Urothelium cell line (cell line): ENCODE measurements around the gene LRRC14B.
A peak's percentile ranks its signal among the peaks of the same experiment; 100 is the strongest.
"Not testable (repeated sequence)": the region's sequence is repeated elsewhere in the genome, so short reads cannot be mapped to it uniquely, and the experiment has no call there.

ENCODE experiments used
- DNase-seq: peaks from one replicate; pipeline ENCODE4 v3.0.0; 2011; ENCODE audit warnings: low spot score, mixed read lengths
- FAIRE-seq: peaks from 2 replicates; lab custom pipeline; 2011; peaks lifted over from hg19 to GRCh38; lab: Jason Lieb, UNC

LRRC14B gene

DNA sequence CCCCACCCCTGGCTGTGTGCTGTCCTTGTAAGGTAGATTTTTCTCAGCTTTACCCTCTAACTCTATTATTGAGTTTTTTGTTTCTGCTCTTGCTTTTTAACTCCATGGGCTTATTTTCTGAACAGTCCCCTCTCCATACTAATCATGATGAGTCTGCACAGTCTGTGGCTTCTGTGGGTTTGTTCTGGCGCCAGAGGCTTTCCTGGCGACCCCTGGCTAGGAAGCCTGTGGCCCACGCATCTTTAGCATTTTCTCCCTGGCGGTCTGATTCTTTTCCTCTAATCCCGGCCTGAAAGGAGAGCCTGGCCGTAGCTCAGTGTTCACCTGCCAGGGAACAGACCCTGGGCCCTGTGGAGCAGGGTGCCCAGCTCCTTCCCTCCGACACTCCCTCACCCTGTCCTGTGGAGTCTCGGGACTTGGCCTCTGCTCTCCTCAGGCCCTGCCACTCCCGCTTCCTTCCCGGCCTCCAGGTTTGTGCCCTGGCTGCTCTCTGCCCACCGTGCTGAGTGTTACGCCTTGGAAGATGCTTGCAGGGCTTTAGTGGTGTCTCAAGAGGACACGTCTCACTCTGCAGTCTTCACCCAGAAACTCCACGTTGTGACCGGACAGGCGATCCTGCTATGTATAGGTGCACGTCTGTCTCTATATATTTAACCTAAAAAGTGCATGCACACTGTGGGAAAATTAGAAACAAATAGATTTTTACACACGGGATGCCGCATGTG, 31.7 kb upstream of the LRRC14B start:
- DNase-seq (no peak), FAIRE-seq (no peak)

DNA sequence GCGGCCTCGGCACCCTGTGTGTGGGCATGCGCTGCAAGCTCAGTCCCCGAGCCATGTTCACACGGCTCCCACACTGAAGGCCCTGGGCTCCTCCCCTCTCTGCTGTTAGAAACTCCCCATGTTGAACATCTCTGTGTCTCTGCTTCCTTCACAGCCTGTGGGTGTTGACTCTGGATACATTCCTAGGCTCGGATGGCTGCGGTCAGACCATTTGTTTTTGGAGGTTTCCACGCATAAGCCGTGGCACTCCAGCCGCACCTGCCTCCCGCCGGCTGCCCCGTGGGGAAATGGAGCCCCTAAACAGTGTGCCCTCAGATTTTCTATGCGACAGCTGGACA, 31.2 kb upstream of the LRRC14B start:
- FAIRE-seq: no peak
- DNase-seq: no peak

DNA sequence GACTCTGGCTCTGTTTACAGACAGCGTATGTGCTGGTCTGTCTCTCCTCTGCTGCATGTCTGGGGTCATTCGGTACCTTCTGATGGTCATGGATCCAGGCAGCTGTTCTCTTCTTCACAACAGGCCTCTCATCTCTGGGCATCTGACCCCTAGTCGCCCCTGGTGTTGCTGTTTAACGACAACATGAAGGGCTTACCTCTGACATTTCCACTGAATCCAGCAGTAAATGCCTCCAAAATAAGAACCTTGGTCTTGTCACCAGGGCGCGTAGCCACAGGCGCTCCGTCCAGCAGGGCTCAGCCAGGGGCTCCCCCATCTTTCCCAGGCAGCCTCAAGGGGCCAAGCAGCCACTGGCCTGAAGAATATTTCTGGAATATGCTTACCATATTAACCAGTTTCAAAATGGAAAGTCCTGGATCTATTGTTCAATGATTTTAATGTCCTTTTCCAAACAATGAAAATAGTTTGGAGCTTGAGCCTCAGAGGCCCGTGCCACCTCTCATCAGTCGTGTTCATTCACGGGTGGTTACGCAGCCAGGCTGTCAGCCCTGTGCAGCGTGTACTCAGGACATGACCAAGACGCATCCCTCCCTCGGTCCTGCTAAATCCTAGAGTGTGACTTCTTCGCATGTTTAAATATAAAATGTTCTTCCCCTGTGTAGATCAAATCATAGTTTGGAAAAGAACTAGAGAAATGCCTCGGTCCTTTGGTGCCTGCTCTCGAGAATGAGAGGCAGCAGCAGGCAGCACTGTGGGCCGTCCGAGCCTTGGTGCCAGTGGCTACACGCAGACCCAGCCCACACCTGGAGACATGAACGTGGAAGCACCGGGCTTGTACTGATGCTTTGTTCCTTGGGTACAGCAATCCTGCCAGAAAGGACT, 30.1 kb upstream of the LRRC14B start:
- DNase-seq: no peak
- no peak for FAIRE-seq

DNA sequence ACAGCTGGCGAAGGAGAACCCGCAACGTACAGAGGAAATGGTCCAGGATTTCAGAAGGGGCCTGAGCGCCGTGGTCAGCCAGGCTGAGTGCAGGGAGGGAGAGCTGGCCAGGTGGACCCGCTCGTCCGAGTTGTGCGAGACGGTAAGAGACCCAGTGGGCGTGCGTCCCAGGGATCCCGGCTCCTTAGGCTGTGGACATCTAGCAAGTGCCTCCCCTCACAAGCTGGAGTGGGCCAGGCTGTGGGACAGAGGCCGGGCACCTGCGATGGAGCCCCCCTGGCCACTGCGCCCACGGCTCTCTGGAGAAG, 29.5 kb upstream of the LRRC14B start:
- DNase-seq: no peak
- FAIRE-seq: no peak

GRCh38 chr5:162190-162564, 29.1 kb upstream of the LRRC14B start:
- FAIRE-seq: no peak
- DNase-seq: no peak

GRCh38 chr5:162565-163337, 28.5 kb upstream of the LRRC14B start:
- no peak for FAIRE-seq
- DNase-seq: no peak

GRCh38 chr5:163338-163620, 28.0 kb upstream of the LRRC14B start:
- no peak for FAIRE-seq

GRCh38 chr5:163841-164240, 27.5 kb upstream of the LRRC14B start:
- DNase-seq (no peak), FAIRE-seq (peak; percentile 23)

More at GRCh38 chr5:163338-163620, 28.0 kb upstream of the LRRC14B start:
- no peak for DNase-seq

GRCh38 chr5:164244-164643, 27.1 kb upstream of the LRRC14B start:
- DNase-seq (no peak), FAIRE-seq (peak; percentile 78)

- DNase-seq, FAIRE-seq: not testable (repeated sequence)
Measured at GRCh38 chr5:164783-165182, 26.5 kb upstream of the LRRC14B start.

DNA sequence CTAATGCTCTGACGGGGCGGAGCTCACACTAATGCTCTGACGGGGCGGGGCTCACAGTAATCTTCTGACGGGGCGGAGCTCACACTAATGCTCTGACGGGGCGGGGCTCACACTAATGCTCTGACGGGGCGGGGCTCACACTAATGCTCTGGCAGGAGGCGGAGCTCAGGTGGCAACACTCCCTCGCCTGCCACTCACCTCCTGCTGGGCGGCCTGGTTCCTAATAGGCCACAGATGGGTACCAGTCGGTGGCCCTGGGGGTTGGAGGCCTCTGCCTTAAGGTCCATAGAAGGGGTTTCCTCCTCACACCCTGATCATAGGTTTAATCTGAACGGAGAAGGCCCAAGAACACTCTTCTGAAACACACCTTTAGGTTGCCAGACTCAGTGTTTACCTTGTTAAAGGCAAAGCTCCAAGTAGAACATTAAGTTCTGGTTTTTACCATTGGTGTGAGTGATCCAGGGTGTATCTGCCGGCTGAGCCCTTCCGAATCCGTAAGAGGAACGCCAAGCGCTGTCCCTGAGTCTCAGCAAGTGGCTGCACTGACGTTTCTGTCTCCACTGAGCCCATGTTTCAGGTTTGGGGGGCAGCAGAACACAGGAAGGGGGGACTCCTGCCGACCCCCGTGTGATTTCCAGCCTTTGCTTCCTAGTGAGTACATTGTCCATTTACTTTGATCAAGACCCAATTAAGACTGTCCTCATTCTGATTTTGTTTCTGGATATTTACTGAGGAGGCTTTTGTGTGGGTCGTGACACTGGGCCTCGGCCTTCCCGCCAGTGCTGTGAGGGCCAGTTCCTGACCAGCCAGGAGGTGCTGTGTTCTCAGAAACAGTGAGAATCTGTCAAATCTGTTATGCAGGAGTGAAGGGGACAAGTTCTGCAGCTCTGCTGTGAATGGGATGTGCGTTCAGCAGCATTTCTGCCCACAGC, 24.6 kb upstream of the LRRC14B start:
- DNase-seq (no peak), FAIRE-seq (no peak)

DNA sequence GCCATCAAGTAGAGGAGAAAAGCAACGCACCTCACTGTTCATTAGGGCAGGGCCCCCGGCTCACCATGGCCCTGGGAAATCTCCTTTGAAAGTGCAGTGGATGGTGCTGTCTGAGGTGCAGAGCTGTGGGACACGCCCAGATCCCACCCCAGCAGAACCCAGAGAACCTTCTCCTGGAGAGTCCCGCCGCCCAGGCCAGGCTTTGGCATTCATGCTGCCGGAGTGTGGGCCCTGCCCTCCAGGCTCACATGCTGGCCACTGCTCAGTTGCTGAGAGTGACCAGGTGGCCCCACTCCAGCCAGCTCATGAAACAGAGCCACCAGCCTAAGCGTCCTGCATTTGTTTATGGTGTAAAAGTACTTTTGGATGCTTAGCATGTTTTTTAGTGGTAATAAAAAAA, 23.8 kb upstream of the LRRC14B start:
- DNase-seq (no peak), FAIRE-seq (no peak)

GRCh38 chr5:167982-168660, 23.2 kb upstream of the LRRC14B start:
- DNase-seq (peak; percentile 35), FAIRE-seq (no peak)

DNA sequence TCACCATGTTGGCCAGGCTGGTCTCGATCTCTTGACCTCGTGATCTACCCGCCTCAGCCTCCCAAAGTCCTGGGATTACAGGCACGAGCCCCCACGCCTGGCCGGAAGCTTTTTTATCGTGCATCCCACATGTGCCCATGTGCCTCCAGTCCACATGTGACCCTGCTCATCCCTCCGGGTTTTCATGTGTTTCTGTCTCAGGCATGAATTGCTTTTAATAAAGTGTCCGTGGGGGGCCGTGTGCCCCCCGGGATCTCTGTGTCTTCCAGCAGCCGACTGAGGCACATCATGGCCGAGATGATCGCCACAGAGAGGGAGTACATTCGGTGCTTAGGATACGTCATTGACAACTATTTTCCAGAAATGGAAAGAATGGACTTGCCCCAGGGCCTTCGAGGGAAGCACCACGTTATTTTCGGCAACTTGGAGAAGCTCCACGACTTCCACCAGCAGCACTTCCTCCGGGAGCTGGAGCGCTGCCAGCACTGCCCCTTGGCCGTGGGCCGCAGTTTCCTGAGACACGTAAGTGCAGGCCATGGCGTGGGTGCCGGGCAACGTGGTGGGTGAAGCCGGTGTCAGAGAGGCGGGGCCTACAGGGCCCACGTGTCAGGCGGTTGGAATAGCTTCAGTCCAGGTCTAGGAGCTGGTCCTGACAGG, 22.1 kb upstream of the LRRC14B start:
- DNase-seq (no peak), FAIRE-seq (no peak)

DNA sequence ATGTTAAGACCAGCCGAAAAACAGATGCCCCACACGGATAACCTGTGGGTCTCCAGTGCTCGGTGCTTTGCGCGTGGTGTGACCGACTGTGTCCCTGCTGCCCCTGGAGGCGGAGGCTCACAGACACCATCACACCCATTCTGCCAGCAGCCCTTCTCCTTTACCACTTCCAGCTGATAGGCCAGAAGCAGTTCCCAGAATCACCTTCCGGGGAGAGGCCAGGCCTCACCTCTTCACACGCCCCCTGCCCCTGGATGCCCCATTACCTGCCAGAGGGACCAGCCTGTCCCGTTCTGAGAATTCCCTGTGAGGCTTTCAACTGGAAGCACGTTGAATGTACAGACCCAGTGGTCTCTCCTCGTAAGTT, 21.6 kb upstream of the LRRC14B start:
- DNase-seq (no peak), FAIRE-seq (no peak)

DNA sequence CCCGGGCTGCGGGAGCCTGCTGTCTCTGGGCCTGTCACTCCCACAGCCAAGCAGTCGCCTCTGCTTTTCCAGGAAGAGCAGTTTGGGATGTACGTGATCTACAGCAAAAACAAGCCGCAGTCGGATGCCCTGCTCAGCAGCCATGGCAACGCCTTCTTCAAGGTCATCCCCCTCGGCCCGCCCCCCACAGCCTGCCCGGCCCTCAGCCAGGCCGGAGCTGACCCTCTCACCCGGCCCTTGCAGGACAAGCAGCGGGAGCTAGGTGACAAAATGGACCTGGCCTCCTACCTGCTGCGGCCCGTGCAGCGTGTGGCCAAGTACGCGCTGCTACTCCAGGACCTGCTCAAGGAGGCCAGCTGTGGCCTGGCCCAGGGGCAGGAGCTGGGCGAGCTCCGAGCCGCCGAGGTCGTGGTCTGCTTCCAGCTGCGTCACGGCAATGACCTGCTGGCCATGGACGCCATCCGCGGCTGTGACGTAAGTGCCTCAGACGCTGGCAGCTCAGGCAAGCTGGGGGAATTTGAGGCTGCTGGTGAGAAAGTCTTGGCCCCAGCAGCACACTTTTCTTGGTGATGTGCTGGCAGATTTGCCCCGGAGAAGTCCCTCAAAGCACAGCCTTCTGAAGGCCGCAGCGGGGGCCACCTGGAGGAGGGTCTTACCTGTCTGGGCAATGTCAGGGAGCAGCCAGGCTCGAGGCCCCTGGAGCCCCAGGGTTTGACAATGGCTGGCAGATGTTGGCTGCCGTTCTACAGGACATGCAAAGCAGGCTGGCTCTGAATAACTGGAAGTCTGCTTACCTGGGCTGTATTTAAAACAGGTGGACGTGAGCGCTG, 20.1 kb upstream of the LRRC14B start:
- DNase-seq: no peak
- FAIRE-seq: no peak

- FAIRE-seq (no peak), DNase-seq (no peak)
Measured at GRCh38 chr5:171801-172331, 19.4 kb upstream of the LRRC14B start.

- FAIRE-seq (no peak), DNase-seq (no peak)
Measured at GRCh38 chr5:172421-172820, 18.9 kb upstream of the LRRC14B start.

GRCh38 chr5:172841-173251, 18.4 kb upstream of the LRRC14B start:
- DNase-seq: no peak
- peak; percentile 27 for FAIRE-seq
